Hematopoietic multipotent progenitor cell treated with erythropoietin and hydrocortisone succinate and interleukin-3 and kit ligand, for 17 days (in vitro differentiated cells): ENCODE results near the gene OLFM1.
"Not testable (repeated sequence)": the region's sequence is repeated elsewhere in the genome, so short reads cannot be mapped to it uniquely, and the experiment has no call there.

ENCODE experiments used
- DNase-seq: peaks from one replicate; pipeline ENCODE4 v3.0.0-alpha.2; 2015; ENCODE audit warnings: low spot score

Gene OLFM1

DNA sequence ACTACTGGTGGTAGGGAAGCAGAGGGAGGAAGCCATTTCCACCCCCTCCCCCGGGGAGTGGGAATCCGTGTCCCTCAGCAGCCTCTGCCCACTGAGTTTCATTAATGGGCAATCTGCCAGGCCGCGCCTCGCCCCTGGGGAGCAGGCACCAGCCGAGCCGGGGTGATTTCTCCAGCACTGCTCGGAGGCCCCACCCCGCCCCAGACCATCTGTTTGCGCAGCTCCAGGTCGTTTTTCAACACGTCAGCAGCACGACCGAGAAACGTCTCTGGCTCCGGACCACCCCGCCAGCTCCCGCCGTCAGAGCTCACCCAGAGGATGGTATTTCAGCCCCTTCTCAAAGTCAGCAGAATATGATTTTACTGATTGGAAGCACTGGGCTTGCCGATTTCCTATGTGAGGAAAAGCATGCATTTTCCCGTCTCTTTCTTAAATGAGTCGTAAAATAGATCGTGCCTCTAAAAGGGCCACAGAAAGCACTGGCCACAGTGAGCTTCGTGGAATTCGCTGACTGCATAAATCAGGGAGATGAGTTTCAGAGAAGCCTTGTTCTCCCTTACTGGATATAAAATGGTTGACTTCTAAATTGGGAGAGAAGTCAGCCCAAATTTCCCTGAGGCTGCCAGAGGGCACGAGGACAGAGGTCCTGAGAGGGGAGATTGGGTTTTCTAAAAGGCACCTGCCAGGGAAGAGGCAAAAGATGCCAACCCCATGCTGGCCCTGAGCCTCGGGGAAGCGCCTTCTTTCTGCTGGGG, 47.0 kb downstream of the OLFM1 start:
- no peak for DNase-seq

DNA sequence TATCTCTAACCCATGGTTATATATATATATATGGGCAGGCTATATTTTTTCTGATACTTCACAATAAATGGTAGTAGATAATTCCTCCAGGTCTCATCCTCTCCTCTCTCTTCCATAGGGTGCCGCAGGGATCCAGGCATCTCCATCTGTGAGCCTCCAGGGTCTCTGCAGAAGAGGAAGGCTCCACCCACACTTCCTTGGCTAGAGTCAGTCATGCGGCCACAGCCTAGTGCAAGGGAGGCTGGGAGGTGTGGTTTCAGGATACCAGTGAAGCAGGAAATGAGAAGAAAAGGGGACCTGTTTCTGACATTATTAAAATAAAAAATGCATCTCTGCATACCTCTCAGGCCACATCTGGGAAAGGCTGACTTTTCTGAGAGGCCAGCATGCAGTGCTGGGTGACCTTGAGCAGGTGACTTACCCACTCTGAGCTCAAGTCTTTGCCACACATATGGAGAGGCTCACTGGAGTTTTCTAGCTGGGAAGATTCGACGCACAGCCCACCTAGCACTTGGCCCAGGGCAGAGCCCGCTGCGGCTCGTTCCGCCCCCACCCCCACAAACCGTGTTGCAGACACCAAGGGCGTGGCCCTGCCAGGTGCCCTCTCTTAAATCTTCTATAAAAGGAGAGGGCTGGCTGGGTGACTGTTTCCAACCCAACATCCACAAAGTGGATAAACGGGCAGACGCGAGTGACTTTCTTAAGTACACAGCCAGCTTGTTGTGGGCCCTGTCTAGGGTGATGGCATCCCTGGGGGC, 47.9 kb downstream of the OLFM1 start:
- DNase-seq: no peak

DNA sequence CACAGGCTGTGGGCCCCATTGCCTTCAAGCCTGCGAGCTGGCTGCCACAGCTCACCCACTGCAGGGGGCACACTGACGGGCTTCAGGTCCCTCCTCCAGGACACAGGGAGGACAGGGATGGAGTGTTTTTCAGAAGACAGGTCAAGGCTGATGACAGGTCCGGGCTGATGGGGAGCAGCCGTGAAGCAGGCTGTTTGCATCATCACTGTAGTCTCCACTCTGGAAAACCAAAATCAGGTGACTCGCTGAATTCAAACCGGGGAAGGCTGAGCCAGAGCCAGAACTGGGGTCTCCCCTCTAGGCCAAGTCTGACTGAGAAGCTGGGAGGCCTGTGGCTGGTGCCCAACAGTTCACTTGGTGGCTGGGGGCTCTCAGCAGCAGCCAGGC, 48.5 kb downstream of the OLFM1 start:
- no peak for DNase-seq

DNA sequence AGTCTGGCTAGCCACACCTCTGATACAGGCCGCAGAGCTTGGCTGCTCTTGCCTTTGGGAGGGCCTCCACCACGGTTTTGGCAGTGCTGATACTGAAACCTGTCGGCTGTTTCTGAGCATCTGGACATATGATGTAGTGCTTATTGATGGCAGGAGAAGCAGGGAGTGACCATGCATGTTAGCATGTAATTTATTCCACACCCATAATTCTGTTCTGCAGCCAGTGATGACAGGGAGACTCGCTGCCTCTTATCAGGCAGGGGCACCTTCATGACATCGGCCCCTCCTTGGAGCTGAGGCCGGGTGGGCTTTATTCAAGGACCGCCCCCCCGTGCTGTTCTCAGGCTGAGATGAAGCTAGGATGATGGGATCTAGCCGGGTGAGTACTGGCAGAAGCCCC, 49.0 kb downstream of the OLFM1 start:
- no peak for DNase-seq

DNA sequence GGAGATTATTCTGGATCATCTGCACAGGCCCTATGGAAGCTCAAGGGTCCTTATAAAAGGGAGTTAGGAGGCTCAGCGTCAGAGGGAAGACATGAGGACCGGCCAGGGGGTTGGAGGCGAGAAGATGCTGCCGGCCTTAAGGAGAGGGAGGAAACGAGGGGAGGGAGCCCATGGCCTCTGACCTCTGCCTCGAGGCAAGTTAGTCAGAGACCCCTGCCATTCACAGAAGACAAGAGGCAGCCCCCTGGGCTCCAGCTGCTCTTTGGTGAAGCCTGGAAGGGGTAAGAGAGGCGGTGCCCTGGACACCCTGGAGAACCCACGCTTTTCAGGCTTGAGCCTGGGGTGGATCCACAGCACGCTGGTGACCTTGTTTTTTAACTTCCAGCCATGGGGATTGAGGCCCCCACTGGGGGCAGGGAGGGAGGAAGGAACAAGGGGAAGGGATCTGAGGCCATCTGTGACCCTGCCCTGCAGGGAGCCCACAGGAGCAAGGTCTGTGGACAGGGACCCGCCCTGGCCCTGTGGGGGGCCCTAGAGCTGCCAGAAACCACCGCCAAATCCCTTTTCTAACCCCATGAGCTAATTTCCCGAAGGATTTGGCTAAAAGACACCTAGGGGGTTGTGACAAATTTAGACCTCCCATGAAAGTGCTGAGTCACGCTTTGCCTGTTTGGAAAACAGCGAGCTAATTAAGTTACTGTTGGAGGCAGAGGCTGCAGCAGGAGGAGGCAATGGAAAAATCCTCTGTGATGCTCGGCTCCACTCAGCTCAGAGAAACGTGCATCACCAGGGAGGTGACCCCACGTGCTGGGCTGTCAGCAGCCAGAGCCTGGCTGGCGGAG, 49.7 kb downstream of the OLFM1 start:
- no peak for DNase-seq

DNA sequence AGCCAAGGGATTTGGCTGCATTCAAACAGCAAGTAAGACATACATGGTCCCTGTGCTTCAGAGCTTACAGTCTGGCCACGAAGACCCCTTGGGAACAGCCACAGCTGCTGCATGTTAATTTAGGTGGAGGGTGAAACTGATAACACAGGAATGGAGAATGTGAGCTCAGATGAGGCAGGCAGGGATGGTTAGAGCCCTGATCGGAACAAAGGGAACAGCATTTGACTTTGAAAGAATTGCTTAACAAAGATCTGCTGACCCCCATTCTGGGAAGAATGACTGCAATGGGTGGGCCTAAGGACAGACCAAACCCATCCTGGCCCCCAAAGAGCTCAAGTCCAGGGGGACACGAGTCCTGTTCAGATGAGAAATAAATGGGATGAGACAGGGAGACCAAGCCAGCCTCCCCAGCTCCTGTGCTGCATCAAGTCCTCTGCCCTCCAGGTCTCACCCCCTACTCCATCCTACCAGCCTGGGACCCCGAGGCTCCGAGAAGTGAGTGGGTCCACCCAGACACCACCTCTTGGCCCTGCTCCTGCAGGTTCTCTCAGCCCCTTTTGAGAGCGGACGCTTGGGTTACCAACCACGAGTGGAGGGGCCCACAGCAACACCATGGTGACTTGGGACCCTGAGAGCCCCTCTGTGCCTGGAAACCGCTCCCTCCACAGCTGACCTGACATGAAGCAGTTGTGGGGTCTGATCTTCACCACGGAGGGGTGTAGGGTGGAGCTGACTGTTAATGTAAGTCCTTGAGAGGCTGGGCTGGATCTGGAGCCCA, 50.8 kb downstream of the OLFM1 start:
- DNase-seq: no peak

DNA sequence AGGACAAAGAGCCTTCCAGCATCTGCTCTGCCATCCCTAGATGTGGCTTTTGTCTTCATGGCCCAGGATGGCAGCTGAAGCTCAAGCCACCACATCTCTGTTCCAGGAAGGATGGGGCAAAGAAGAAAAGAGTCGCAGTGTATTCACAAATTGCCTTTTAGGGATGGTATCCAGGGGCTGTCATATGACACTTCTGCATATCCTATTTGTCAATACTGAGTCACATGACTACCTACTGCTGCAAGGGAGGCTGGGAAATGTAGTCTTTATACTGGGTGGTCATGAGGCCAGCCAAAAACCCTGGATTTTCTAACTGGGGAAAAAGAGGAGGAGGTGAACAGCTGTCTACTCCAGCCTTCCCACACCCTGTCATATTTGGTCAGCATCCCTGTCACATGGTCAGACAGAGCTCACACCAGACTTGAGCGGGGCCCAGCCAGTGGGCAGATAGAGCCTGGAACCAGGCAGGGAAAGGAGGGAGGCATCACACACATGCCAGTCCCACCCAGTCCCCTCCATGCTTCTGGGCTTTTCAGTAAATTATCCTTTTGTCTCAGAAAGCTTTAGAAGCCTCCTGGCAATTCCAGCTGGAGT, 52.0 kb downstream of the OLFM1 start:
- DNase-seq: no peak

DNA sequence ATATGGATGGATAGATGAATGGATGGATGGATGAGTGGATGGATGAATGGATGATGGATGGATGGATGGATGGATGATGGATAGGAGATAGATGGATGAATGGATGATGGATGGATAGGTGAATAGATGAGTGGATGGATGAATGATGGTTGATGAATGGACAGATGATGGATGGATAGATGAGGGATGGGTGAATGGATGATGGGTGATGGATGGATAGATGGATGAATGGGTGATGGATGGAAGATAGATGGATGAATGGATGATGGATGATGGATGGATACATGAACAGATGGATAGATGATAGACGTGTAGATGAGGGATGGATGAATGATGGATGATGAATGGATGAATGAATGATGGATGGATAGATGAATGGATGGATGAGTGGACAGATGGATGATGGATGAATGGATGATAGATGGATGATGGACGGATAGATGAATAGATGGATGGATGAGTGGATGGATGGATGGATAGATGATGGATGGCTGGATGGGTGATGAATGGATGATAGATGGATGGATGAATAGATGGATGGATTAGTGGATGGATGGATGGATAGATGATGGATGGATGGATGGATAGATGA, 53.8 kb downstream of the OLFM1 start:
- DNase-seq: no peak

DNA sequence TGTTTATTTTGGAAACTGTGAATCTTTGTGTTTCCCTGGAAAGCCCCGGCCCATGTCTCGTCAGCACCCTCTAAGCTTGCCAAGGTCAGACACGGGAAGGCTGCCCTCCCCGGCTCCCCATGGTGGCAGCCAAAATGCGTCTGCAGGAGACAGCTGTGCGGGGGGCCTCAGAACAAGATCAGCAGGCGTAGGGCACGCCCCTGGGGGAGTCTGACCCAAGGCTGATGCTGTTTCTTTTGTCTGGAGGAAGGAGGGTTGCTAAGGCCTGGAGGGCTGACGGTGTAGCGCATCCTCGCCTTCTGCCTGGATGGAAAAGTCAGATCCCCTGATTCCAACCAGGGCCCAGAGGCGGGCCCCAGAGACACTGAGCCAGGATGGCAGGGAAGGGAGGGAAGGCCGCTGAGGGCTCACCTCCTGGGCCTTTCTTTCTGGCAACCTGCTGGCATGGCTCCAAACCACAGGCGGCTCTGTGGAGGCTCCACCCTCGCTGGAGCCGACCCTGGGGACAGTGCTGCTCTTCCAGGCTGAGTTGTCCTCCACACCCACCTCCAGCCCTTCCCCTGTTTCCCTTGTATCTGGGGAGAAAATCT, 57.2 kb downstream of the OLFM1 start:
- DNase-seq: no peak

DNA sequence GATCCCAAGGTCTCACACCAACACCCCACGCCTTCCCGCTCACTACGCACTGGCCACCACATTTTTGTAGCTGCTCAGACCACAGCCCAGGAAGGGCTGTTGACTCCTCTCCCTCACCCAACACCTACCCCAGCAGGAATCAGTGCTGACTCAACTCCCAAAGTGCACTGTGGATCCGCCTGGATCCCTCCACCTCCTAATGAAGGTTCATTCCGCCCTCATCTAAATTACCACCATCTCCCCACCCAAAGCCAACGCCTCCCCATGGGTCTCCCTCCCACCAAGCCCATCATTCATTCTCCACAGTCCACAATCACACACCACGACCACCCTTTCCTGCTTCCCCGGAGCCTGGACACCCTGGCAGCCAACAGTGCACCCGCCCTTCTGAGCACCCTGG, 57.8 kb downstream of the OLFM1 start:
- DNase-seq: no peak

DNA sequence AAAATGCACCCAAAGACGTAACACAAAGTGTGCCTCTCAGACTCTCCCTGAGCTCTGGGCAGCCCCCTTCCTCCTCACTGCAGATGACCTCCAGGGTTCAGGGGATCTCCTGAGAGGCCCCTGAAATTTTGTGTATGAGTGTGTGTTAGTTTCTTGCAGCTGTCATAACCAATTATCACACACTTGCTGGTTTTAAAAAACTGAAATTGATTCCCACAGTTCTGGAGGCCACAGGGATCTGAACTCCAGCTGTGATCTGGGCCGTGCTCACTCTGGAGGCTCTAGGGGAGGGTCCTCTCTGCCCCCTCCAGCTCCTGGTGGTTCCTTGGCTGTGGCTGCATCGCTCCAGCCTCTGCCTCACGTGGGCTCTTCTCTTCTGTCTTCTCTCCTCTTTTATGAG, 58.8 kb downstream of the OLFM1 start:
- no peak for DNase-seq

DNA sequence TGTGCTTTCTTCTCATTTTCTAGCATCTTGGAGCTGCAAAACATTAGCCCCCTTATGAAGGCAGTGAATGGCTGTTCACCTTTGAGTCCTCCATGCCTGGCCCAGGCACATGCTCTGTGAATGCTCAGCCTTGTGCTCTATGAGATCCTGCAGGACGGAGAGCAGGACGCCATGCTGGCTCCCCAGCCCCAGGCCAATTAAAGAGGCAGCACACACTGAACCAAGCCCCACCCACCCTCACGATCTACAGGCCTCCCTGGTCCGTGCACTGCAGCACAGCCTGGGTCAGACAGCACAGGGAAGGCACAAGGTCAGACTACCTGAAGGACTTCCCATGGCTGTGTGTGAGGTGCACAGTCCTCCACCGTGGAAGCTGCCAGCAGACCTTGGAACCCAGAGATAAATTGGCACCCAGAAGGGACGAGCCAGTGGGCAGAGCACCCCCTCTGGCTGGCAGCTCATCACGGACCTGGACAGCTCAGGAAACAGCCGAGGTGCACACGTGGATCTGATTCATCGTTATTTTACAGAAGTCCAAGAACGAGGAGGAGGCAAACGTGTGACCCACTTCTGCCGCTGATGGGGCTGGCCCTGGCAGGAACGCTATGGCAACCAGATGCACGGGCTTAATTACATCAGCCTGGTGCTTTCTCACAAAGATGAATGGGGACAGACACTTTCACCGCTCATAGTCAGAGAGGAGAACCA, 59.5 kb downstream of the OLFM1 start:
- DNase-seq: no peak

DNA sequence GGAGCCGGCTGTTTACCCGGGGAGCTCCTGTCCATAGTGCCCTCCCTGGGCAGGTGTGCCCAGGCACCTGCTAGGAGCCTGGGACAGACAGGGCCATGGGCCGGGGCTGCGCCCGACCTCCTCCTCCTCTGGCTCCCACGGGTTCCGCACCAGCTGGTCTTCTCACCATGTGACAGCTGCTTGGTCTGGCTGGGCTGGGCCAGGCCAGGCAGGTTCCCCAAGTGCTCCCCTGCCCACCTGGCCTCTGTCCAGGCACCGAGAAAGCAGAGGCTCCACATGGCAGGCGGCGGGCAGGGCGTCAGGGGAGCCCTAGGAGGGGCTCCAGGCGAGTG, 60.0 kb downstream of the OLFM1 start:
- no peak for DNase-seq

DNA sequence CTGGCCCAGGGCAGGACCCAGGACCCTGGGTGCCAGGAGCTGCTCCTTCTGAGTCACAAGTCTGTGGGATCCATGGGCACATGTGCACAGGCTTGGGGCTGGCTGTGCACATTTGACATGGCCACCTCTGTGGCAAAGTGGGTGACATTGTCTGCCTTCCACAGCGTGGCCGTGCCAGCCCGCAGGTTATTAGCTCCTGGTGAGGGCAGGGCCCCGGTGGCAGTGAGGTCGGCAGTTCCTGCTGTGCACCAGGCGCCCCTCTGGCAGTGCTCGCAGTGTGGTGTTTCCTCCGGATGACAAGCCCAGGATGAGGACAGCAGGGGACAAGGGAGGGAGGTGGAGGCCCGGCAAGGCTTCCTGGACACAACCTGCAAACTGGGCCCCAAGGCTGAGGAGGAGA, 60.5 kb downstream of the OLFM1 start:
- DNase-seq: no peak

DNA sequence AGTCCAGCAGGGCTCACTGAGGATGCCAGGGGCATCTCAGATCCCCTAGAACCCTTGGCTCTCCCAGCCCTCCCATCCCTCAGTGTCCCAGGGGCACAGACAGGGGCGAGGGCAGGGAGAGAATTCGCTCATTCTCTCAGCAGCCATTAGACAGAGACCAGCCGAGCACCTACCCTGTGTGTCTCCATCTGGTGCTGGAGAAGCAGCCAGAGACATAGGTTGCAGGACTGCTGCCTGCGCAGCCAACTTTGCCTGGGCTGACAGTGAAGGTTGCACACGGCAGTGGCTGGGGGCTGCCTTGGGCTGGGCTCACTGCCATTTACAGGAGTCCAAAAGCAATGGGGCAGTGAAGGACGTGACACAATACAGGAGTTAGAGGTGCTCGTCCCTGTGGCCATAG, 60.9 kb downstream of the OLFM1 start:
- no peak for DNase-seq

DNA sequence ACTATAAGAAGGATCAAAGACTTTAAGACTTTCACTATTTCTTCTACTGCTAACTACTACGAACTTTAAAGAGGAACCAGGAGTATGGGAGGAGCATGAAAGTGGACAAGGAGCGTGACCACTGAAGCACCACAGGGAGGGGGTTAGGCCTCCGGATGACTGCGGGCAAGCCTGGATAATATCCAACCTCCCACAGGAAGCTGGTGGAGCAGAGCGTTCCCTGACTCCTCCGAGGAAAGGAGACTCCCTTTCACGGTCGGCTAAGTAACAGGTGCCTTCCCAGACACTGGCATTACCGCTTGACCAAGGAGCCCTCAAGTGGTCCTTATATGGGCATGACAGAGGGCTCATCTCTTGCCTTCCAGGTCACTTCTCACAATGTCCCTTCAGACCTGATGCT, 62.4 kb downstream of the OLFM1 start:
- not testable (repeated sequence) for DNase-seq

DNA sequence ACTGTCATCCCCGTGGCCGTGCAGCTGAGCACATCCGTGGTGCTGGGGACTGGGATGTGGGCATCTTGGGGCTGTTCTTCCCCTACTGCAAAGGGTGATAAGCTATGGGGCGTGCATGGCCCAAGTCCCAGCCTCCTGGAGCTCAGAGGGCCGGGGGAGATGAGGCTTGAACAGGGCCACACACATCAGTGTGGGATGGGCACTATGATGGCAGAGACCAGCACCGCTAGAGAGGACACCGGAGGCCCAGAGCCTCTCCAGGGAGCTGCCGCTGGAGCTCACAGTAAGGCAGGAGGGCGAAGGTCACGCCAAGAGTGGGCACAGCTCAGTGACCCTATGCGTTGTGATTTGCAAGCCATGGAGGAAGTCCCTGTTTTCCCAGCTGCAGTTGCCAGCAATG, 63.5 kb downstream of the OLFM1 start:
- DNase-seq: no peak

DNA sequence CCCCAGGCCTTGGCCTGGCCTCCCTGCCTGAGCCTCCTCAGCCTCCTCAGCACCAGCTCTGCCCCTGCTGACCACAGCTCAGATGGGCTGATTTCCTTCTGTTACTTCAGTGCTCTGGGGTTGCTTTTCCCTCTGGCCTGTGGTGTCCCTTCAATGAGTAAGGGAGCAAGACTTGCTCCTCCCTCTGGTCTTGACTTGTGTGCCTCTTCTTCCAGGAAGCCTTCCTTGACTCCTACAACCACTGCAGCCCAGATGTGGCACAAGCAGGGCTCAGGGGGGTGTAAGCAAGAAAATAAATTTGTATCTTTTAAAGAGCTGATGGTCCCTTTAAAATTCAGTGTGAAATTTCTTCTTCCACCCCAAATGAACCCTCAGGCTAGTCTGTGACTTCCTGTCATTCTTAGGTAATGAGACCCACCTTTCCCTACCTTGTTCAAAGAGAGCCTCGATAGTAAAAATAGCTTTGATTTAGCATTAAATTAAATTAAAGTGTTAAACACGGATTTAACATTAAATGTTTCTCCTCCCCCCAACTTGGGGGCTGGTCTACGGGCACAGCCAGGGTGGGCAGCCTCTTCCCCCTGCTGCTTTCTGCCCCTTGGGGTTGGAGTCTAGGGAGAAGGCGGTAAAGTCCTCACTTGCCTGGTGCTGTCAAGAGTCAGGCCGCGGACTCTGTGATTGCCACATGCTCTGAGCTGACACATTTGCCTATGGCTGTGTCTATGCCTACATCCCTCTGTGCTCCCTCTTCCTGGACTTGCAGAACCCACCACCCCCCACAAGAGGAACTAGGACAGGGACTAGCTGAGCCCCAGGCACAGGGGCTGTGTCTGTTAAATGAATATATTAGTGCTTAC, 64.5 kb downstream of the OLFM1 start:
- no peak for DNase-seq

DNA sequence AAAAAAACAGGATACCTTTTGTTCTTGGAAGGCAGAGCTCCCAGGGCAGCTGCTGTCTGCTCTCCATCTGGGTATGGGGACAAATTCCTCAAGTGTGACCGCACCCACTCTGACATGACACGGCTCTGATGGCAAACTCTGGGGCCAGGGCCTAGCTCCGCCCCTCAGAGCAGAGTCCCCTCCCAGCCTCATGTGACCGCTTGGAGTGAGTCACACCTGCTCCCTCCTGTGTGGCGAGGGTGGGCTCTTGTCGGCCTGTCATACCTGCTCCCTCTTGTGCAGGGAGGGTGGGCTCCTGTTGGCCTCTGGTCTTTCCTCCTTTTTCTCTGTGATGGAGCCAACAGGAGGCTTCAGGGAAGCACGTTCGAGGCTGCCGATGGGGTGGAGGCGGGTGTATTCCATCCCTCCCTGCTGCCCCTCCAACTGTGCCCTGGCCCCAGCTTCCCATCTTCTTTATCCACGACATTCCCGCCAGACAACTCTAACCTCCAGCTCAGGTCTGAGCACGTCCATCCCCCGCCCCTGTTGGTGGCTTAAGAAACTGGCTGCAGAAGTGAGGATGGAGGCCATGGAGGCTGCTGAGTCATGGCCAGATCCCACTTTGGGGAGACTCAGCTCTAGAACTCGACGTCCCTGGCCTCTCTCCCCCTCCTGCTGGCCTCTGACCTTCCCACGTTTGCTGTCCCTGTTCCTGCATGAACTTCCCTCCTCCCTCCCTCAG, 65.3 kb downstream of the OLFM1 start:
- DNase-seq: no peak
